HG03064 (cell line): Measurements from ENCODE around the gene SBF2.
"Not testable (repeated sequence)": the region's sequence is repeated elsewhere in the genome, so short reads cannot be mapped to it uniquely, and the experiment has no call there.

Experiments
- ATAC-seq: cut with Tn5 transposase; IDR thresholded peaks from one replicate; pipeline ENCODE4 v1.9.1; 2021; ENCODE audit warnings: low read depth; ENCODE audit not compliant: unreplicated experiment

Gene SBF2

GRCh38 chr11:9927670-9928069, 366.3 kb downstream of the SBF2 start:
- no peak for ATAC-seq

- ATAC-seq, result no peak
Observed at GRCh38 chr11:9923280-9923679, 370.7 kb downstream of the SBF2 start.

- ATAC-seq, result no peak
Observed at GRCh38 chr11:9922806-9923205, 371.2 kb downstream of the SBF2 start.

- no peak for ATAC-seq
Observed at GRCh38 chr11:9916480-9916879, 377.5 kb downstream of the SBF2 start.

- no peak for ATAC-seq
Observed at GRCh38 chr11:9914064-9914463, 380.0 kb downstream of the SBF2 start.

- no peak for ATAC-seq
Observed at GRCh38 chr11:9905960-9906791, 387.8 kb downstream of the SBF2 start.

GRCh38 chr11:9905501-9905951, 388.5 kb downstream of the SBF2 start:
- ATAC-seq, result no peak

- no peak for ATAC-seq
Observed at GRCh38 chr11:9903579-9903978, 390.4 kb downstream of the SBF2 start.

- no peak for ATAC-seq
Observed at GRCh38 chr11:9901943-9902342, 392.1 kb downstream of the SBF2 start.

- ATAC-seq, result not testable (repeated sequence)
Observed at GRCh38 chr11:9900253-9900652, 393.8 kb downstream of the SBF2 start.

GRCh38 chr11:9899676-9900075, 394.3 kb downstream of the SBF2 start:
- no peak for ATAC-seq

- ATAC-seq, result no peak
Observed at GRCh38 chr11:9896902-9897301, 397.1 kb downstream of the SBF2 start.

- no peak for ATAC-seq
Observed at GRCh38 chr11:9895006-9895405, 399.0 kb downstream of the SBF2 start.

- no peak for ATAC-seq
Observed at GRCh38 chr11:9893474-9893873, 400.5 kb downstream of the SBF2 start.

GRCh38 chr11:9888938-9889337, 405.1 kb downstream of the SBF2 start:
- no peak for ATAC-seq

- no peak for ATAC-seq
Observed at GRCh38 chr11:9887472-9887871, 406.5 kb downstream of the SBF2 start.

GRCh38 chr11:9886595-9886994, 407.4 kb downstream of the SBF2 start:
- ATAC-seq, result no peak

- no peak for ATAC-seq
Observed at GRCh38 chr11:9884601-9885000, 409.4 kb downstream of the SBF2 start.

- ATAC-seq, result no peak
Observed at GRCh38 chr11:9880657-9881056, 413.4 kb downstream of the SBF2 start.

- ATAC-seq, result no peak
Observed at GRCh38 chr11:9878936-9879335, 415.1 kb downstream of the SBF2 start.

GRCh38 chr11:9876331-9876730, 417.7 kb downstream of the SBF2 start:
- no peak for ATAC-seq

- no peak for ATAC-seq
Observed at GRCh38 chr11:9875862-9876261, 418.2 kb downstream of the SBF2 start.
